Pancreas (tissue), 10 donors: ENCODE measurements around the gene RBM20. TPM values are rescaled to one million over a fixed set of nuclear protein-coding genes. Genes with fewer than 3 reads are reported as not detected.

ENCODE experiments used
- ATAC-seq, 4 donors: fragments of 200-7000 bp; cut with Tn5 transposase; one replicate each; pipeline versions ENCODE4 v1.8.0 to v1.9.1; 2020; ENCODE audit warnings: mild to moderate bottlenecking in 4 of 4, moderate library complexity in 4 of 4
- DNase-seq, 6 donors: peaks; one replicate each; pipeline ENCODE4 v3.0.0-alpha.2; 2020
- FAIRE-seq: peaks from 2 replicates; lab custom pipeline; 2012; peaks lifted over from hg19 to GRCh38; lab: Jason Lieb, UNC
- H3K27ac ChIP-seq, 4 donors: fragments of 200-600 bp; sonication (generic); 1 replicate in 3 of 4; 2 replicates in 1 of 4; pipeline versions ENCODE4 v1.5.0 to v1.8.0; 2020
- H3K27me3 ChIP-seq, 4 donors: fragments of 200-600 bp; one replicate each; pipeline ENCODE4 v1.8.0; 2021
- H3K36me3 ChIP-seq, 3 donors: fragments of 200-600 bp; sonication (generic) in 1 of 3; one replicate each; pipeline versions ENCODE4 v1.5.0 to v1.8.0; 2020 to 2021
- H3K4me1 ChIP-seq, 3 donors: fragments of 200-600 bp; one replicate each; pipeline ENCODE4 v1.8.0; 2021
- H3K4me3 ChIP-seq, 4 donors: fragments of 200-600 bp; sonication (generic) in 2 of 4; one replicate each; pipeline versions ENCODE4 v1.5.0 to v1.8.0; 2020 to 2021
- H3K9me3 ChIP-seq, 4 donors: fragments of 200-600 bp; one replicate each; pipeline ENCODE4 v1.8.0; 2021
- WGBS, 2 donors: extraction: QIAGEN DNeasy Blood & Tissue Kit; methylation state at CpG; one replicate each; pipeline ENCODE4 v1.1.7; 2013; 5-methylcytosine and 5-hydroxymethylcytosine counted together
- intact Hi-C, 3 donors: fragments of 100-400 bp; cut with DNase I; formaldehyde crosslinking; loops; one replicate each; pipeline versions ENCODE4 v1.11.1 to v1.14.2; 2022
- polyA plus RNA-seq, 2 donors: library from polyadenylated mRNA; stranded (reverse); fragments of 200-250 nt; gene quantifications; one replicate each; pipeline ENCODE4 v1.2.3, GENCODE V29; 2013
- total RNA-seq, 6 donors: library from RNA; stranded (reverse); fragmentation: NEBNext Ultra II Directional in 4 of 6; extraction: Animal tissue kit (Norgen Biotek cat#: 25700) in 4 of 6; gene quantifications; one replicate each; pipeline versions ENCODE4 v1.2.1 to v1.2.4, GENCODE V29; 2021 to 2023
- TF ChIP-seq, protein P1 (sequence below), 4 donors: fragments of 200-600 bp; sonication (generic) in 3 of 4; IDR thresholded peaks; one replicate each; pipeline versions ENCODE4 v1.5.0 to v1.8.0; 2021; ENCODE audit warnings: antibody characterized with exemption in 4 of 4
- donor health status: healthy with polysubstance abuse.
- donor health status: DM: no; HTN: no; CAD: no; lungs with moderate emphysema.
- donor health status: DM: no; HTN: no; CAD: no.
- donor health status: control.
- donor health status: control.
- donor health status: Bipolar disorder and iron deficiency.
- donor health status: DM: yes; HTN: yes; CAD: no.
- donor health status: DM: no; HTN: no; CAD: no.
- donor health status: DM: no; HTN: no; CAD: no.
- donor health status: DM: yes; HTN: yes; CAD: no.

RBM20 gene
- total and polyA plus RNA-seq, 8 donors: 0.79 to 23.6 (median 3.7) TPM

DNA sequence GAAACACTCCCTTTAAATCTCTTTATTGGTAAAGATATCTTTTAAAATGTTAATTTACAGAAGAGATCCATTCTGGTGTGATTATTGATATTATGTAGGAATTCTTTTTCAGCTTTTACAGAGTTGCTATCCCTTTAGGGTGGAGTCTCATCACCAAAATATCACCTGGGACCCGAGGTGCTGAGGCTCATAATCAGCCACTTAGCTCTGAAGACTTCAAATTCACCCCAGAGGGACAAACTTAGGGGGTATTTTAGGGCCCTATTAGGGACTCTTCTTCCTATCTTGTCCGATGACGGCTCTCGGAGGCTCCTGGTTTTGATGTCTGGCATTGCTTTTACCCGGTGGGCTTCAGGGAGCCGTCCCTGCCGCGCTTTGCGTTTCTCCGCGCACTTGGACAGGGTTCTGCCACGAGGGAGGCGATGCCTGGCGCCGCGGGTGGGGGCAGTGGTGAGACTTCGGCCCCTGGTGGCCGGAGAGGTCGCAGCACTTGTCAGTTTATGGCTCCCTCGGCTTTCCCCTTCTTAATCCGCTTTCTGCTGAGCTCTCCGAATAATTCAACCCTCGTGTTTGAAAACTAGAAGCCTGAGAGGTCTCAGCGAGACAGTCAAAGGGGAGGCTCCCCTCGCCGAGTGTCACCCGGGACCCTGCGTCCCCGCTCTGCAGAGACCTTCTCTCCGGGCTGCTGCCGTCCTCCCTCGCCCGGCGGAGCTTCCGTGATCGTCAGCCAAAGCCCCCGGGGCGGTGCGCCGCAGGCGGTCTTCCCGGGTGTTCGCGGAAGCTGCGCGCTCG is 27.8 kb downstream of the RBM20 start:
- ATAC-seq (peak; percentile 98 to 100 (median 98)), FAIRE-seq (no peak)
- intact Hi-C loops: no loop called here

DNA sequence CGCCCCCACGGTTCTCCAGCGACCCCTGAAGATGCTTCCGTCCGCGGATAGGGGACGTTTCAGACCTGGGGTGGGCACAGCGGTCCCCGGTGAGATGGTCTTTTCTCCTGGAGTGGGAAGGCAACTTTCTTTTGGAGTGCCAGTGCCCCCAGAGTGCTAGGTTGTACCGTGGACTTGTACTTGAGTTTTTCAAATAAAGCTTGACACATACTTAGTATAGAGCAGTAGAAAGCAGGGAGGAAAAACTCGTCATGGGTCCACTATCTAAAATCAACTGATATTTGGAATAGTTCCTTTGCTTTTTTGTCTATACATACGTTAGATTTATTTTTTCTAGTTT is 28.4 kb downstream of the RBM20 start:
- DNase-seq: no peak
- H3K36me3 ChIP-seq: no peaks in the 10 kb centered on the region
- H3K4me1 ChIP-seq: no peaks in the 10 kb centered on the region
- intact Hi-C loops: no loop called here
- H3K4me3 ChIP-seq: peak overlapping the region; percentile 48 to 71 (median 64)
- TF ChIP-seq, protein P1, sequence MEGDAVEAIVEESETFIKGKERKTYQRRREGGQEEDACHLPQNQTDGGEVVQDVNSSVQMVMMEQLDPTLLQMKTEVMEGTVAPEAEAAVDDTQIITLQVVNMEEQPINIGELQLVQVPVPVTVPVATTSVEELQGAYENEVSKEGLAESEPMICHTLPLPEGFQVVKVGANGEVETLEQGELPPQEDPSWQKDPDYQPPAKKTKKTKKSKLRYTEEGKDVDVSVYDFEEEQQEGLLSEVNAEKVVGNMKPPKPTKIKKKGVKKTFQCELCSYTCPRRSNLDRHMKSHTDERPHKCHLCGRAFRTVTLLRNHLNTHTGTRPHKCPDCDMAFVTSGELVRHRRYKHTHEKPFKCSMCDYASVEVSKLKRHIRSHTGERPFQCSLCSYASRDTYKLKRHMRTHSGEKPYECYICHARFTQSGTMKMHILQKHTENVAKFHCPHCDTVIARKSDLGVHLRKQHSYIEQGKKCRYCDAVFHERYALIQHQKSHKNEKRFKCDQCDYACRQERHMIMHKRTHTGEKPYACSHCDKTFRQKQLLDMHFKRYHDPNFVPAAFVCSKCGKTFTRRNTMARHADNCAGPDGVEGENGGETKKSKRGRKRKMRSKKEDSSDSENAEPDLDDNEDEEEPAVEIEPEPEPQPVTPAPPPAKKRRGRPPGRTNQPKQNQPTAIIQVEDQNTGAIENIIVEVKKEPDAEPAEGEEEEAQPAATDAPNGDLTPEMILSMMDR (IDR thresholded peaks at IDR 0.05): no peak
- H3K27ac ChIP-seq: peak overlapping the region; percentile 16 to 68 (median 41)
- FAIRE-seq: no peak
- no peaks in the 10 kb centered on the region for H3K9me3 ChIP-seq
- 2 to 3% methylated on average over 12 of the region's 12 CpGs for WGBS, 2 donors
- no peaks in the 10 kb centered on the region for H3K27me3 ChIP-seq
- peak; percentile 35 to 64 (median 56) for ATAC-seq

More for the DNA sequence above, 27.8 kb downstream of the RBM20 start:
- no peaks in the 10 kb centered on the region for H3K9me3 ChIP-seq
- H3K27ac ChIP-seq: peak overlapping the region; percentile 16 to 68 (median 41)
- H3K36me3 ChIP-seq: no peaks in the 10 kb centered on the region
- TF ChIP-seq, protein P1 (IDR thresholded peaks at IDR 0.05): peak; percentile 75 to 94 (median 85)
- DNase-seq: peak; percentile 65 to 91 (median 73)
- WGBS, 2 donors: 0% methylated on average over 45 to 47 of the region's 47 CpGs
- H3K27me3 ChIP-seq: no peaks in the 10 kb centered on the region
- peak overlapping the region; percentile 48 to 71 (median 64) for H3K4me3 ChIP-seq
- no peaks in the 10 kb centered on the region for H3K4me1 ChIP-seq

- Histone ChIP-seq H3K9me3 (no peaks in the 10 kb centered on the region), H3K4me3 (no peak overlapping the region), H3K36me3 (no peaks in the 10 kb centered on the region), H3K27me3 (no peaks in the 10 kb centered on the region), H3K27ac (no peak overlapping the region), H3K4me1 (no peaks in the 10 kb centered on the region)
- TF ChIP-seq, protein P1 (IDR thresholded peaks at IDR 0.05): no peak
- DNase-seq (no peak), ATAC-seq (no peak), FAIRE-seq (no peak)
- 65 to 67% methylated on average over 6 of the region's 6 CpGs for WGBS, 2 donors
- intact Hi-C loops: no loop called here
These were observed 31.9 kb downstream of the RBM20 start for GRCh38 chr10:110676016-110676415.

- FAIRE-seq (no peak), DNase-seq (no peak), ATAC-seq (peak in 1 of 4 donors; percentile 63)
- H3K4me1 ChIP-seq: no peaks in the 10 kb centered on the region
- intact Hi-C loops: no loop called here
- H3K27me3 ChIP-seq: no peaks in the 10 kb centered on the region
- no peak overlapping the region for H3K4me3 ChIP-seq
- H3K9me3 ChIP-seq: no peaks in the 10 kb centered on the region
- H3K36me3 ChIP-seq: no peaks in the 10 kb centered on the region
- no peak overlapping the region for H3K27ac ChIP-seq
- TF ChIP-seq, protein P1 (IDR thresholded peaks at IDR 0.05): no peak
- WGBS, 2 donors: 74 to 75% methylated on average over 13 of the region's 13 CpGs
These were observed 35.5 kb downstream of the RBM20 start for GRCh38 chr10:110679486-110680272.
